RPMI8226 (cell line): ENCODE results near the gene DEGS1.

Experiments used
- DNase-seq: peaks from one replicate; pipeline ENCODE4 v3.0.0-alpha.2; 2015

Gene DEGS1

DNA sequence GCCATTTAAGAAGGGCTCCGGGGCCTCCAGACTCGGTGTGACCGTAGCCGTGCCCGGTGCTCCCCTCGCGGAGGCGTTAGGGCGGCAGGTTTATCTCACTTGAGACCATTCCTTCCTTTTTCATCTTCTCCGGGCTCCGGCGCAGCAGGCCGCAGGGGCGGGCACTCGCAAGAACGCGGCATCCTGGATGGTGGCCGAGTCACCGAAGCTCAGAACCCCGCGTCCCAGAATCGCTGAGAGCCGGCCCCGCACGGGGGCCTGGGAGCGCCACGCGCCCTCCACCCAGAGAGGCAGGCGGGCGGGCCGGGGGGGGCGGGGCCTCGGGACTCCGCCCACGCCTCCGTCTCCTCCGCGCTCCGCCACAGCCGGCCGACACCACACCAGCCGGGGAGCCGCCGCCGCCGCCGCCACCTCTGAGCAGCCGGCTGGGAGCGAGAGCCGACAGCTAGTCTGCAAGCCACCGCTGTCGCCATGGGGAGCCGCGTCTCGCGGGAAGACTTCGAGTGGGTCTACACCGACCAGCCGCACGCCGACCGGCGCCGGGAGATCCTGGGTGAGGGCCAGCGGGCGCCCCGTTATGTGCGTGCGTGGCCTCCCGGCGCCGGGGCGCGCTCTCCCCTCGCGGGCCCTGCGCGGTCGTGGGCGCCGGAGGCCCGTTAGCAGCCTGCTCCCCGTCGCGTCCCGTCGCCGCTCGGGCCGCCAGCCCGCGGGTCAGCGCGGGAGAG is at the start of gene DEGS1:
Gene DEGS1, plus strand, starts transcription at position 375 of the 725 bp plus-strand sequence. Its CDS starts 97 bp downstream, at position 472.
- peak; percentile 91 for DNase-seq

GRCh38 chr1:224133741-224134299 is 49.2 kb upstream of the DEGS1 start:
- DNase-seq: no peak

DNA sequence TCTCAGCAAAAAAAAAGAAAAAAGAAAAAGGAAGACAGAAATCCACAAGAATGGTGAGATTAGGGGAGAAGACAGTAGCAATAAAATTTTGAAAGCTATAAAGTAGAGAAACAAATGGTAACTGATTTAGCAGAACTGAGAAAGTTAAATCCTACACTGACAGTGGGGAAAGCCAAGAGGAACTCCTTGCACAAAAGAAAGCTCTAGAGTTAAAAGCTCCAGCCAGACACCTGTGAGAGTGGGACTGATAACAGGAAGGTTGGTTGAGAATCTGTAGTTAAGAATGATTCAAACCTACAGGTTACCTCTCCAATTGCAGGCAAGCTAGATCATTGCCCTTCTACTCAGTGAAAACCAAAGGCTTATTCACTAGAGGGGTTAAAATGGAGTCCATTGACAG is 45.5 kb upstream of the DEGS1 start:
- DNase-seq: no peak

GRCh38 chr1:224138198-224138597 is 44.8 kb upstream of the DEGS1 start:
- DNase-seq: no peak

GRCh38 chr1:224141693-224142092 is 41.3 kb upstream of the DEGS1 start:
- DNase-seq: no peak

- DNase-seq: no peak
Measured at GRCh38 chr1:224149709-224150108, 33.3 kb upstream of the DEGS1 start.

- DNase-seq: no peak
Measured at GRCh38 chr1:224151117-224151516, 31.9 kb upstream of the DEGS1 start.

GRCh38 chr1:224157316-224157715 is 25.7 kb upstream of the DEGS1 start:
- DNase-seq: no peak

DNA sequence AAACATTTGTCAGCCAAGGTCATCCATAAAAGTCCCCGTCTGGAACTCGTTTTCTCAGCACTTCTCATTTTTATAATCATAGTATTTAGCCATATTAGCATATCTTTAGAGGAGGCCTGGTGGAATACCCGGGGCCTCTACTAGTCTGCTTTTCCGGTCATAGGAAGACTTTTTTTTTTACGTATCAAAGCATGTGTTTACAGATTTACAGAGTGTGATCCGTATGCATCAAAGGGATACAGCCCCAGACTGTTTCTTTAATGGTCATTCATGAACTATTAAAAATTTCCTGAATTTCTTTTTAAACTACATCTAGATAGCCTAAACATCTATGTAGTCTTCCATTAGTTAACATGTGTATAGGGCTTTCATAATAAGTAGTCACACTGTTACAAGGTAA is 23.5 kb upstream of the DEGS1 start:
- no peak for DNase-seq

GRCh38 chr1:224160171-224160682 is 22.8 kb upstream of the DEGS1 start:
- DNase-seq: no peak

- no peak for DNase-seq
Measured at GRCh38 chr1:224162768-224163167, 20.3 kb upstream of the DEGS1 start.

DNA sequence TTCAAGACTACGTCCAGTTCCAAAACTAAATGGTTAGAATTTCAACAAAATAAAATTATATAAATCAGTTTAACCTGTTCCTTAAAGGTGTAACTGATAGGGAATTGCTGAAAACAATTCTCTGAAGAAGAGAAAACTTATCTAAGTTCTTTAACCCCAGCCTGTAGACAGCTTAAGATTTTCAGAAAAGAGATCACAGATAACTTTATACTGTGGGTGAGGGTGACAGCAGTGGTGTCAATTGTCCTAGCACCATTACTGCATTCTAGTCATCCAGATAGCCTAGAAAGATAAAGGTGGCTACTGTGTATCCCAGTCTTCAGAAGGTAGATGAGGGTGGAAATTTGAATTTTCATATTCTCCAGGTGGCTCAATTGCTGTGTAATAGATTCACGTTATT is 19.7 kb upstream of the DEGS1 start:
- no peak for DNase-seq

- peak; percentile 31 for DNase-seq
Measured at GRCh38 chr1:224168859-224169380, 14.1 kb upstream of the DEGS1 start.

DNA sequence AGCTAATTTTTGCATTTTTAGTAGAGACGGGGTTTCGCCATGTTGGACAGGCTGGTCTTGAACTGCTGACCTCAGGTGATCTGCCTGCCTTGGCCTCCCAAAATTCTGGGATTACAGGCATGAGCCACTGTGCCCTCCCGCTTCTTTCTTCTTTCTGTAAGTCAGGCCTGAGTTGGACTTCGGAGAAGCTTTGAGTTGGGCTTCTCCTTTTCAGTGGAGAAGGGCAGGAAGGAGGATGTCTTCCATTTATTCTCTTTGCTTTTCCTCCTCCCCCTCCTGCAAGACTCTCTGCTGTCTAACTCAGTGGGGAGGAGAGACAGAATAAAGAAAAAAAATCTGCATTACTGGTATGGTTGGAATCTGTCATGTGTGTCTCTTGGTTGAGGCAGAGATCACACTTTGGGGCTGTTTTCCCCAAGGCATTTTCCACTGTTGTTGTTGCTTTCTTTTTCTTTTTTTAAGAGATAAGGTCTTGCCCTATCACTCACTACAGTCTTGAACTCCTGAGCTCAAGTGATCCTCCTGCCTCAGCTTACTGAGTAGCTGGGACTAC is 13.2 kb upstream of the DEGS1 start:
- no peak for DNase-seq

GRCh38 chr1:224170343-224170742 is 12.7 kb upstream of the DEGS1 start:
- no peak for DNase-seq

GRCh38 chr1:224170748-224171478 is 12.1 kb upstream of the DEGS1 start:
- DNase-seq: peak; percentile 51

DNA sequence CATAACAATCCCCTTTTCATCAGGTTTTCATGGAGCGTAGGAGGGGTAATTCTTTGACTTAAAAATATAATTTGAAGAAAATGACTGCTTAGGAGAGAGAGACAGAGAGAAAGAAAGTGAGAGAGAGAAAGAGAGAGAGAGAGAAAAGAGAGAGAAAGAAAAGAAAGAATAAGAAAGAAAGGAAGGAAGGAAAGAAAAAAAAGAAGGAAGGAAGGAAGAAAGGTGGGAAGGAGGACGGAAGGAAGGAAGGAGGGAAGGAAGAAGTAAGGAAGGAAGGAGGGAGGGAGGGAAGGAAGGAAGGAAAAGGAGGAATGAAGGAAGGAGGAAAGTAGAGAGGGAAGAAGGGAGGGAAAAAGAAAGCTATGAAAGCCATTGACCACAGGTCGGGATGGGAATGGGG is 10.8 kb upstream of the DEGS1 start:
- no peak for DNase-seq

DNA sequence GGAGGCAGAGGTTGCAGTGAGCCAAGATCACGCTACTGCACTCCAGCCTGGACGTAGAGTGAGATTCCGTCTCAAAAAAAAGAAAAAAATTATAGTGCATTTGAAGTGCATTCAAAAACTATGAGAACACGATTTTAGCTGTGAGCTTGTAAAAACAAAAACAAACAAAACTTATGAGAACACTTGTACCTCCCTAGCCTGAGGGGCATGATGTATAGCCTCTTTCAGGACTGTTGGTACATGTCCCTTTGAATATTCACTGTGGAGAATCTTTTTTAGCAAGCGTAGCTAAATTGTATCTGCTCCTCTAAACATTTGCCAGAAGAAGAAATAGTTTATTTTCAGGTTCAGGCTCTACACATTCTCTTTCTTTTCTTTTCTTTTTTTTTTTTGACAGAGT is 9.5 kb upstream of the DEGS1 start:
- no peak for DNase-seq

DNA sequence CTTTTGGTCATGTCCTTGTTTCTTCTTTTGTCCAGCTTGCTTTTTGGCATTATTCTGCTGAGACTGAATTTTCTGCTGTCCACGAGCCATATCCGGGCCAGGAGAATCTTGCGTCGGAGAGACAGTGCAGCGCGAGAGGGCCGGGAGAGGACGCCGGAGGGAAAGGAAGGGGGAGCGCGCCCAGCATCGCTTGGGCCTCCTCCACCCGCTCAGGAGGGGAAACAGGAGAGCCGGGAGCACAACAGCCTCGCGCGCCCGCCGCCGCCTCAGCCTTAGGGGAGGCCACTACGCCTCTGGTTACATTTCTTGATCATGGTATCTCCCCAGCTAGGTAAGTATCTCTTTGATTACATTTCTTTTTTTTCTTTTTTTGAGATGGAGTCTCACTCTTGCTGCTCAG is 7.4 kb upstream of the DEGS1 start:
- no peak for DNase-seq

- no peak for DNase-seq
Measured at GRCh38 chr1:224177356-224177999, 5.6 kb upstream of the DEGS1 start.

DNA sequence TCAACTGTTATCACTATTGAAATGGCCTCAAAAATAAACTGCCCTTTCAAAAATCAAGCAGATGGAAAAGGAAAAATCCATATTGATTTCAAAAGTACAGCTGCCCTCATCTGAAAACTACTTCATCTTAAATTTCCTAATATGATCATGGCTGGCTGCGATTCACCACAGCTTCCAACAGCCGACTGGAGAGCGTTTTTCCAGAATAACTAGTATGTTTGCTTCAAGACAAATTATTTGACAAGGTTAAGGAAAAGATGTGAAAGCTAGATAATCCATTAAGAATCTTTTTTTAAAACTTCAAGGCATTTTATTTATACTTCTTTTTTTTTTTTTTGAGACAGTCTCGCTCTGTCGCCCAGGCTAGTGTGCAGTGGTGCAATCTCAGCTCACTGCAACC is 4.1 kb upstream of the DEGS1 start:
- no peak for DNase-seq

- DNase-seq: no peak
Measured at GRCh38 chr1:224180783-224181452, 2.1 kb upstream of the DEGS1 start.
